Eye (tissue), 1 donor: Measurements from ENCODE around the gene CHADL.
"Not testable (repeated sequence)": the region's sequence is repeated elsewhere in the genome, so short reads cannot be mapped to it uniquely, and the experiment has no call there.

Experiments
- DNase-seq: peaks from one replicate; pipeline ENCODE4 v3.0.0-alpha.2; 2015

The CHADL gene

GRCh38 chr22:41240377-41241132 is at the start of gene CHADL:
CHADL (minus strand) TSS chr22:41240931; CDS start chr22:41240881, 50 bp downstream.
- DNase-seq = peak; percentile 62

GRCh38 chr22:41289671-41290070 is 48.9 kb upstream of the CHADL start:
- no peak for DNase-seq

GRCh38 chr22:41288245-41288946 is 47.7 kb upstream of the CHADL start:
- no peak for DNase-seq

- no peak for DNase-seq
Observed at GRCh38 chr22:41286639-41287091, 45.9 kb upstream of the CHADL start.

GRCh38 chr22:41285820-41286638 is 45.3 kb upstream of the CHADL start, which contains the start of gene RANGAP1:
RANGAP1 (minus strand) TSS chr22:41286187; CDS start chr22:41281044, 5,143 bp downstream.
- DNase-seq = peak; percentile 99

GRCh38 chr22:41285441-41285819 is 44.7 kb upstream of the CHADL start:
- DNase-seq = peak; percentile 70

- no peak for DNase-seq
Observed at GRCh38 chr22:41284465-41284864, 43.7 kb upstream of the CHADL start.

GRCh38 chr22:41280854-41281253 is 40.1 kb upstream of the CHADL start:
- no peak for DNase-seq

GRCh38 chr22:41280065-41280464 is 39.3 kb upstream of the CHADL start:
- DNase-seq = no peak

GRCh38 chr22:41274856-41275255 is 34.1 kb upstream of the CHADL start:
- no peak for DNase-seq

GRCh38 chr22:41273128-41273527 is 32.4 kb upstream of the CHADL start:
- DNase-seq = no peak

- DNase-seq = no peak
Observed at GRCh38 chr22:41271787-41272186, 31.1 kb upstream of the CHADL start.

- no peak for DNase-seq
Observed at GRCh38 chr22:41267958-41268357, 27.2 kb upstream of the CHADL start.

GRCh38 chr22:41264408-41264941 is 23.7 kb upstream of the CHADL start:
- DNase-seq = no peak

GRCh38 chr22:41263704-41264103 is 23.0 kb upstream of the CHADL start:
- DNase-seq = no peak

GRCh38 chr22:41262250-41262765 is 21.6 kb upstream of the CHADL start:
- no peak for DNase-seq

GRCh38 chr22:41261541-41262249 is 21.0 kb upstream of the CHADL start:
- no peak for DNase-seq

GRCh38 chr22:41260871-41261270 is 20.1 kb upstream of the CHADL start:
- no peak for DNase-seq

GRCh38 chr22:41259756-41260155 is 19.0 kb upstream of the CHADL start:
- not testable (repeated sequence) for DNase-seq

GRCh38 chr22:41257696-41258095 is 17.0 kb upstream of the CHADL start:
- DNase-seq = no peak

GRCh38 chr22:41256254-41257253 is 15.8 kb upstream of the CHADL start:
- DNase-seq = no peak
